COR-L47 (cell line): ENCODE results near the gene CENPO.
"Not testable (repeated sequence)": the region's sequence is repeated elsewhere in the genome, so short reads cannot be mapped to it uniquely, and the experiment has no call there.

Experiments
- DNase-seq: peaks from one replicate; lab custom pipeline; 2025; lab: John Stamatoyannopoulos, UW

CENPO gene

DNA sequence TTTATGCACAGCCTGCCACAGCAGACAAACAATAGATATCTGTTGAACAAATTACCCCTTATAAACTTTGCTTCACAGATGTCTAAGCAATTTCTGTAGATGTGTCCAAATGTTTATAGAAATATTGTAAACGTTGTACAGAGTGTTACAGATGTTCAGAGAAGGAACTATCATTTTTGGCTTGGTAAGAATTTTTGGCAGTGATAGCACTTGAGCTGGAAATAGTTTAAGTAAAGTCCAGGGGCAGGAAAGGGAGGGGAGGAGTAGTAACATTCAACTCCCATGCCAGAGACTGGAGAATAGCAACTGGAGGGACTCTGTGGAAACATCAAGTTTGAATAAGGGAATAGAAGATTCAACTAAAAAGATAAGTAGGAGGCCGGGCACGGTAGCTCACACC lies 4.4 kb upstream of the CENPO start:
- DNase-seq: no peak

GRCh38 chr2:24791452-24791851 lies 1.8 kb upstream of the CENPO start:
- DNase-seq: no peak

GRCh38 chr2:24792542-24792873 lies 717 bp upstream of the CENPO start:
- DNase-seq: no peak

DNA sequence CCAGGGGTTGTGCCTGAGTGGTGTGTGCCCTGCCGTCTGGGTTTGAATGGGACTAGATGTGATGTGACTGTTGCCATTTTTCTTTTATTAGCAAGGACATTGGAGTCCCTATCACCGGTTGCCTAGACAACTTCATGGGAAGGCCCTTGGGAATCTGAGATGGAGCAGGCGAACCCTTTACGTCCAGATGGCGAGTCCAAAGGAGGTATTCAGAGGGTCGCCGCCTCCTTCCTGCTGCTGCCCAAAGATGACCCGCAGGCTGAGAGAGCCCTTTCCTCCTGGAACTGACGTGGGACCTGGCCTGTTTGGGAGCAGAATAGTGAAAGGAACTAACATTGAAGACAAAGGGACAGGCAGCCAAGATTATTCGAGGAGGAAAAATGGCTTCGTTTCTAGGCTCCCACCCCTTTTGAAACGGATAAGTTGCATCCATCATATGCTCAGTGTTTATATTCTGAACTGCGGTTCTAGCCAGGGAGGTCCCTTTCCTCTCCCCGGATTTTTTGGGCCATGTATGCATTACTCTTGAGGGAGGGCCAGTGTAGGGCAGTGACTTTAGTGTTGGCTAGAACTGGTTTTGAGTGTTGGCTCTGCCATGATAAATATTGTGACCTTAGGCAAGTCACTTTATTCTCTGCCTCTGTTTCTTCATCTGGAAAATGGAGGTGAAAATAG lies 673 bp downstream of the CENPO start:
- DNase-seq: peak; percentile 25

- no peak for DNase-seq
These were observed 4.4 kb downstream of the CENPO start for GRCh38 chr2:24797644-24798043.

DNA sequence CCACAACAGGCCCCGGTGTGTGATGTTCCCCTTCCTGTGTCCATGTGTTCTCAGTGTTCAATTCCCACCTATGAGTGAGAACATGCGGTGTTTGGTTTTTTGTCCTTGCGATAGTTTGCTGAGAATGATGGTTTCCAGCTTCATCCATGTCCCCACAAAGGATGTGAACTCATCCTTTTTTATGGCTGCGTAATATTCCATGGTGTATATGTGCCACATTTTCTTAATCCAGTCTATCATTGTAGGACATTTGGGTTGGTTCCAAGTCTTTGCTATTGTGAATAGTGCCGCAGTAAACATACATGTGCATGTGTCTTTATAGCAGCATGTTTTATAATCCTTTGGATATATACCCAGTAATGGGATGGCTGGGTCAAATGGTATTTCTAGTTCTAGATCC lies 7.3 kb downstream of the CENPO start:
- DNase-seq: not testable (repeated sequence)

DNA sequence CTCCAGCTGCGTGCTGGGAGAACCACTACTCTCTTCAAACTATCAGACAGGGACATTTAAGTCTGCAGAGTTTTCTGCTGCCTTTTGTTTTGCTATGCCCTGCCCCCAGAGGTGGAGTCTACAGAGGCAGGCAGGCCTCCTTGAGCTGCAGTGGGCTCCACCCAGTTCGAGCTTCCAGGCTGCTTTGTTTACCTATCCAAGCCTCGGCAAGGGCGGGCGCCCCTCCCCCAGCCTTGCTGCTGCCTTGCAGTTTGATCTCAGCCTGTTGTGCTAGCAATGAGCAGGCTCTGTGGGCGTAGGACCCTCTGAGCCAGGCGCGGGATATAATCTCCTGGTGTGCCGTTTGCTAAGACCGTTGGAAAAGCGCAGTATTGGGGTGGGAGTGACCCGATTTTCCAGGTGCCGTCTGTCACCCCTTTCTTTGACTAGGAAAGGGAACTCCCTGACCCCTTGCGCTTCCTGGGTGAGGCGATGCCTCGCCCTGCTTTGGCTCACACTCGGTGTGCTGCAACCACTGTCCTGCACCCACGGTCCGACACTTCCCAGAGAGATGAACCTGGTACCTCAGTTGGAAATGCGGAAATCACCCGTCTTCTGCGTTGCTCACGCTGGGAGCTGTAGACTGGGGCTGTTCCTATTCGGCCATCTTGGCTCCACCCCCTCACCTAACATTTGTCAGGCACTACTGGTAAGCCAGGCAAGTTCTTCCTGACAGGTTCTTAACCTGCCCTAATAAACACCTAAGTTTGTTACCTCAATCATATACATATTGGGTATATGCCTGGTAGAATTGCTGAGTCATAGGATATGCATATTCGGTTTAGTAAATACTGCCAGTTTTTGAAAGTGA lies 12.8 kb downstream of the CENPO start:
- DNase-seq: not testable (repeated sequence)

- no peak for DNase-seq
These were observed 13.4 kb downstream of the CENPO start for GRCh38 chr2:24806661-24807036.

DNA sequence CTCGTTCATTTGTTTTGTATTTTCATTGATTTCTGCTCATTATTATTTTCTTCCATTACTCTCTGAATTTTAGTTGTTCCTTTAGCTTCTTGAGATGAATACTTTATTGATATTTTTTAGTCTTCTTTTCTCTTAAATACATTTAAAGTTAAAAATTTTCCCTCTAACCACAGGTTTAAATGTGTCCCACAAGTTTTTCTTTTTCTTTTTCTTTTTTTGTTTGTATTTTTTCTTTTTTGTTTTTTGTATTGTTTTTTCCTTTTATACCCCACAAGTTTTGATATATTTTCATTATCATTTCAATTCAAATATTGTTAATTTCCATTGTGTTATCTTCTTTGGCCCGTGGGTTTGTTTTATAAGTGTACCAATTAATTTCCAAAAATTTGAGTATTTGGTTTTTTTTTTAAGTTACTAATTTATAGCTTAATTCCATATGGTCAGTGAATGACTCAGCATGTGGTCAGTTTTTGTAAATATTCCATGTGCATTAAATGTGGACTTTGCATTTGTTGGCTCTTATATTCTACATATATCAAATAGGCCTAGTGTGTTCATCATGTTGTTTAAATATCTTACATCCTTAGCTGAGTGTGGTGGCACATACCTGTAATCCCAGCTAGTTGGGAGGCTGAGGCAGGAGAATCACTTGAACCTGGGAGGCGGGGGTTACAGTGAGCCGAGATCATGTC lies 16.2 kb downstream of the CENPO start:
- DNase-seq: no peak

- no peak for DNase-seq
These were observed 20.5 kb downstream of the CENPO start for GRCh38 chr2:24813691-24814137.

DNA sequence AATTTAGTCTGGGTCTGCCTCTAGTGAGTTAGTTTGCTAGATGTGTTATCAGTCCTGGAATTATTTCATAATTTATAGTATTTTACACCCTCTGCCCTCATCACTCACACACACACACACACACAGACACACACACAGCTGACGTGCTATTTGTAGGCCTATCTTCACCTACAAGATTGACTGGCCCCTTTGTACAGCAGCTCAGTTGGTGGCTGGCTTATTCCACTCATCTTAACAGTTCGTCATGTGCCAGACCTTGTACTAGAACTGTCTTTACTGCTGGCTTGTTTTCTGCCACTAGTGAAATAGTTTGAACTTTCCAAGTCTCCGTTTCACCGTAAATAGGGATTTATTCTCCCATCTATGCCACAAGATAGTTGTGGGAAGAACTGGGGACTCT lies 21.3 kb downstream of the CENPO start:
- DNase-seq: no peak

DNA sequence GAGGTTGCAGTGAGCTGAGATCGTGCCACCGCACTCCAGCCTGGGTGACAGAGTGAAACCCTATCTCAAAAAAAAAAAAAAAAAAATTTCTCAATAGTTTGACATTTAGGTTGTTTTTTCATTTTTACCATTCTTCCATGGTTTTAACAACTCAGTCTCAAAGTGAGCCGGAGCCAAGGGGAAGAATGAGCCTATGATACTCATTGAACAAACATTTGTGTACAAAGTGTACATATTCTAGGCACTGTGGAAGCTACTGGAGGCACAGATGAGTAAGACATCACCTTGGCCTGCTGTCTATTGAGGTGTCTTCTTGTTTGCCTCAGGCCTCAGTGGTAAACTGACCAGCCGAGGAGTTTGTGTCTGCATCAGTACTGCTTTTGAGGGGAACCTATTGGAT lies 21.9 kb downstream of the CENPO start:
- DNase-seq: no peak

- DNase-seq: no peak
These were observed 23.2 kb downstream of the CENPO start for GRCh38 chr2:24816404-24816803.

DNA sequence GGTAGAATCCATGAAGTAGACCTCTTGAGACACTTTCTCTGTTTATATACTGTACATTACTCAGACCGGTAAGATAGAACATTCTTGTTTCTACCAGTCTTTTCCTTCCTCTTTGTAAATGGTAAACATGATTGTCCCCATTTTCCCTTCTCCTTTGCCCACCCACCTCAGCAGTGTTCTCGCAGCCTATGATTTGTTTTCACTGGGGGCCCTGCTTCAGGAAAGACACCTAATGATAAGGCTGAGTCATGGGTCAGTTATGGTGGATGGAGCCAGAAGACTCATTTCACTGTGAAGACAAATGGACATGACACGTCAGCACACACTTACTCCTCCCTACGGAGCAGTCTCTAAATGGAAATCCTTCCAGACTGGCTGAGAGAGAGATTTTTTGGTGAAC lies 23.7 kb downstream of the CENPO start:
- no peak for DNase-seq

DNA sequence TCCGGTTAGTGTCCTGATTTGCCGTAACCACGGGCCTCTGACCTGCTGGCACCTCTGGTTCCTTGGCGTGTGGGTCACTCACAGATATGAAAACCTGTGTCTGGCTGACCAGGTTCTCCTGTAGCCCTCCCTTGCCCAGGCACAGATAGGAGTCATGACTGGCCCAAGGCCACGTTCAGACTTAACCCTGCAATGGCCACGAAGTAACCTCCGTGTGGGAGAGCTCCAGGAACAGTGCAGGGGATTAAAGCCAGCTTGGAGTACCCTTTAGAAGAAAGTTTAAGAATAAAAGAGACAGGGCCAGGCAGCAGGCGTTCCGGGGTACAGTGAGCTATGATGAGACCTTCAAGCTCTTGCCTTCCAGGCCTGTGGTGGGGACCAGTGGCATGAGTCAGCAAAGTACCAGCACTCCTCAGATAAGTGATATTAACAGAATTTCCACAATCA lies 25.5 kb downstream of the CENPO start:
- no peak for DNase-seq

DNA sequence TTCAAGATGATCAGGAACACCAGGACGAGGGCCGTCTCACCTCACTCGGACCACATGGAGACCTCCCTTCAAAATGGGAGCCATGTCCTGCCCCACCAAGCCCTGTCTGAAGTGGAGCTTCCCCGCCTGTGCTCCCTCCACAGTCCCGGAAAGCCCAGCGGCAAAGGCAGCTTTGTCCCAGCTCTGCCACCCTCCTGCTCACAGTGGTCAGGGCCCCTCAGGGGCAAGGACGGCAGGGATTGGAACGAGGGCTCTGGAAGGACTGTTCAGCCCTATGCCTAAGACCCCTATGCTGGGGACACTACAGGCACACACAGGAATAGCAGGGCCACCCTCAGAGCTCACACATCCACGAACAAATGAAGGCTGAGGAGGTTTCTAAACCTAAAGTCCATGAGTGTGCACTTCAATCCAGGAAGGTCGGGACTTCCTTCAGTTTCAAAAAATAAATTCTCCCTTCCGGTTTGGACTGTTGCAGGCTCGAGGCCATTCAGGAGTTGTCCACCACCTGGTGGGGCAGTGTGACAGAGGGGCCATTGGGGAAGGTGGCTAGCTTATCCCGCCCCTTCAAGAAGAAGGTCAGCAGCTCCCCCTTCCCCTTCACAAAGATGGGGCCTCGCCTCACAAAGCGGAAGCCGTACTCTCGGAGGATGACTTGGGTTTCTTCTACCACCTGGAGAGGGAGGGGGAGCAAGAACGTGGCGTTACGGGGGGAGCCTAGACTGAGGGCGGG lies 26.4 kb downstream of the CENPO start:
- no peak for DNase-seq

DNA sequence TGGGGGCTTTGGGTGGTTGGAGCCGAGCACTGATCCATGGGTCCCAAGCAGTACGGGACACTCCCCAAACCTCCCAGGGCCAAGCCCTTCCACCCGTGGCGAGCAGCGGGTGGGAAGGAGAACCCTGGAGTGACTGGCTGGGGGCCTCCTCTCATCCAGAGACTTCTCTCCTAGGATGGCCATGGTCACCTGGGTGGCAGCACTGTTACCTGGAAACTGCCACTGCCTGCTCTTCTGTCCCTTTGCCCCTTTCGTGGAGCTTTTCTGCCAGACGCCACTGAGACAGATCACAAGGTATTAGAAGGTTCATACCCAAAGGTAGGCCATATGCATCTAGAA lies 26.9 kb downstream of the CENPO start:
- DNase-seq: no peak

DNA sequence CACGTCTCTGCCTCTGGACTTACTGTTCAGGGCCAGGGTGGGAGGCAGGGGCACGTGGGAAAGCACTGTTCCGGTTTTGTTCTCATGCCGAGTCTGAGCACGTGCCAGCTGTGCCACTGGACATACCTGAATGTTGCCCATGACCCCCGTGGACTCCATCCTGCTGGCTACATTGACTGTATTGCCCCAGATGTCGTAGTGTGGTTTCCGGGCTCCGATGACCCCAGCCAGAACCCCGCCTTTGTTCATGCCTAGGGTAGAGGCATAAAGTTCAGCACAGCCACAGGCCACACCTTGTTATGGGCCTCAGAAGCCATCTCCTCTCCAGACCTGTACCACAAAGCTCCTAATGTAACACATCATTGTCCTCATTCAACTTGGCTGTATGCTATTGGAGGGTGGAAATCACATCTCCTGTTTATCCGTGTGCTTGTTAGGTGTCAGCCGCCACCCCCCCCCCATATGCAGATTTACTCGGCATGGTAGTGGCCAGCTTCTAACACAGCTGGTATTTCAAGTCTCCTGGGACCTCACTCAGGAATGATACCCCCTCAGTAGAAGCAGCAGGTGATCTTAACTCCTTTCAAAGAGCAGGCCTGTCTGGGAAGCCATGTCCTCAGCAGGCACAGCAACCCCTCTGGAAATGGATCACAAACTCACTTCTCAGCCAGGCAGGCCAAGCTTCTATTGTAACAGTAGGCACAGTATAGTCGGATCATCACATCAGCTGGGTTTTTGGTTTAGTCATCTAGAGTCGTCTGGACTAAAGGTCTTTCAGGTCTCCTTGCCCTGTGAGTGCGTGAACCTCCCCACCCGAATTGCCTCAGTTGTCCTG lies 27.6 kb downstream of the CENPO start:
- no peak for DNase-seq

- DNase-seq: no peak
These were observed 28.2 kb downstream of the CENPO start for GRCh38 chr2:24821433-24821891.

GRCh38 chr2:24822049-24822706 lies 29.0 kb downstream of the CENPO start:
- peak; percentile 77 for DNase-seq

- DNase-seq: no peak
These were observed 30.9 kb downstream of the CENPO start for GRCh38 chr2:24824071-24824588.
